Neural crest cell (in vitro differentiated cells): Measurements from ENCODE around the gene WDR74. TPM values are rescaled to one million over a fixed set of nuclear protein-coding genes. Genes with fewer than 3 reads are reported as not detected.
"Not testable (repeated sequence)": the region's sequence is repeated elsewhere in the genome, so short reads cannot be mapped to it uniquely, and the experiment has no call there.

Experiments
- DNase-seq: peaks from one replicate; pipeline ENCODE4 v3.0.0; 2021; ENCODE audit warnings: low read depth, mixed read lengths, low spot score
- H3K27ac Mint-ChIP-seq: one replicate; pipeline ENCODE4 v1.8.0; 2021; ENCODE audit warnings: mild to moderate bottlenecking, mixed read lengths; ENCODE audit not compliant: unreplicated experiment
- H3K27me3 Mint-ChIP-seq: 2 replicates; pipeline ENCODE4 v1.8.0; 2021; ENCODE audit warnings: low read depth, mild to moderate bottlenecking, mixed read lengths
- H3K36me3 Mint-ChIP-seq: 2 replicates; pipeline ENCODE4 v1.8.0; 2021; ENCODE audit warnings: low read depth, mild to moderate bottlenecking, mixed read lengths
- H3K4me1 Mint-ChIP-seq: 2 replicates; pipeline ENCODE4 v1.8.0; 2021; ENCODE audit warnings: mixed read lengths
- H3K4me3 Mint-ChIP-seq: one replicate; pipeline ENCODE4 v1.8.0; 2021; ENCODE audit warnings: mild to moderate bottlenecking, mixed read lengths
- H3K9me3 Mint-ChIP-seq: 2 replicates; pipeline ENCODE4 v1.8.0; 2021; ENCODE audit warnings: mixed read lengths
- total RNA-seq: library from RNA; stranded (reverse); gene quantifications from 2 replicates; pipeline ENCODE4 v1.2.1, GENCODE V29; 2021
- TF ChIP-seq, protein P1 (sequence below): fragments of 200-600 bp; sonication (generic); conservative IDR thresholded peaks from 2 replicates; pipeline ENCODE4 v1.5.0; 2021; ENCODE audit warnings: antibody characterized with exemption, mild to moderate bottlenecking

The WDR74 gene
- total RNA-seq, 1 donor from 2014 or later: 62.1 TPM

DNA sequence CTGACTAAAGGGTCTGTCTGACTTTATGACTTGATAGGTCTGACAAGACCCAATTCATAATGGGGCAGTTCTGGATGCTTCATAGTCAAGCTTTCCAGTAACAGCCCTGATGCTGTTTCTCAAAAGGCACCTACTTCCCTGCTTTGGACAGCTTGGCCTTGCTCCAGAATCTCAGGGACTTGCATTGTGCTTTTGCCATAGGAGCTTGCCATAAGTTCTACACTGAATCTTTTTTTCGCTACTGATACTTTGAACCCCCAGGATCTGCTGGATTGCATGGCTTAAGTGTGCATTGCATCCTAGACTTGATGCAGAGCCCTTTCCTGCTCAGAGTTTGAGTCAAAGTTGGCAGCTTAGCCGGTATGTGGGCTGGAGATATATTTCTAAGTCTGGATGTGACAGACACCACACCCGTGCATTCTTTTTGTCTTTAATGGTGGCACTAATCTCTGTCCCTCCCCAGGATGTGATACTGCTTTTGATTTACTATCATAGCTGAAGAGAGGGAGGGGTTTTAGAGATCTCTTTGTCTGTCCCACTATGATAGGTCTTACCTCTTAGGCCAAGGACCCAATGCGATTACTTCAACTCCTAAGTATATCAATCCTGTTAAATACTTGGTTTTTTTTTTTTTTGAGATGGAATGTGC, 24.4 kb upstream of the WDR74 start:
- TF ChIP-seq, protein P1, sequence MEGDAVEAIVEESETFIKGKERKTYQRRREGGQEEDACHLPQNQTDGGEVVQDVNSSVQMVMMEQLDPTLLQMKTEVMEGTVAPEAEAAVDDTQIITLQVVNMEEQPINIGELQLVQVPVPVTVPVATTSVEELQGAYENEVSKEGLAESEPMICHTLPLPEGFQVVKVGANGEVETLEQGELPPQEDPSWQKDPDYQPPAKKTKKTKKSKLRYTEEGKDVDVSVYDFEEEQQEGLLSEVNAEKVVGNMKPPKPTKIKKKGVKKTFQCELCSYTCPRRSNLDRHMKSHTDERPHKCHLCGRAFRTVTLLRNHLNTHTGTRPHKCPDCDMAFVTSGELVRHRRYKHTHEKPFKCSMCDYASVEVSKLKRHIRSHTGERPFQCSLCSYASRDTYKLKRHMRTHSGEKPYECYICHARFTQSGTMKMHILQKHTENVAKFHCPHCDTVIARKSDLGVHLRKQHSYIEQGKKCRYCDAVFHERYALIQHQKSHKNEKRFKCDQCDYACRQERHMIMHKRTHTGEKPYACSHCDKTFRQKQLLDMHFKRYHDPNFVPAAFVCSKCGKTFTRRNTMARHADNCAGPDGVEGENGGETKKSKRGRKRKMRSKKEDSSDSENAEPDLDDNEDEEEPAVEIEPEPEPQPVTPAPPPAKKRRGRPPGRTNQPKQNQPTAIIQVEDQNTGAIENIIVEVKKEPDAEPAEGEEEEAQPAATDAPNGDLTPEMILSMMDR: no peak
- Mint-ChIP-seq H3K4me3 (no peak overlapping the region), H3K4me1 (peaks cover 31% of the 10 kb centered on the region), H3K36me3 (no peaks in the 10 kb centered on the region), H3K9me3 (no peaks in the 10 kb centered on the region), H3K27ac (peak overlapping the region; percentile 52), H3K27me3 (no peaks in the 10 kb centered on the region)
- no peak for DNase-seq

DNA sequence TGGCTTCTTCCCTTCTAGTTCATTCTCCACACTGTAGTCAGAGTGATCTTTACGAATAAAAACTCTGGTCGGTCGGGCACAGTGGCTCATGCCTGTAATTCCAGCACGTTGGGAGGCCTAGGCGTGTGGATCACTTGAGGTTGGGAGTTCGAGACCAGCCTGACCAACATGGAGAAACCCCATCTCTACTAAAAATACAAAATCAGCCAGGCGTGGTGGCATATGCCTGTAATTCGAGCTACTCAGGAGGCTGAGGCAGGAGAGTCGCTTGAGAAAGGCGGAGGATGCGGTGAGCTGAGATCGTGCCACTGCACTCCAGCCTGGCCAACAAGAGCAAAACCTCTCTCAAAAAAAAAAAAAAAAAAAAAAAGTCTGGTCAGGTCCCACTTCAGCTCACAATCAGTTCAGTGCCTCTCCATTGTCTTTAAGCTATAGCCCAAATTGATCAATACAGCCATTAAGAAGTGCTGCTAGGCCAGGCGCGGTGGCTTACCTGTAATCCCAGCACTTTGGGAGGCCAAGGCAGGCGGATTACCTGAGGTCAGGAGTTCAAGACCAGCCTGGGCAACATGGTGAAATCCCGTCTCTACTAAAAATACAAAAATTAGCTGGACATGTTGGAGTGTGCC, 22.3 kb upstream of the WDR74 start:
- H3K27ac Mint-ChIP-seq, H3K9me3 Mint-ChIP-seq: not testable (repeated sequence)
- H3K4me3 Mint-ChIP-seq: peak overlapping the region; percentile 12

GRCh38 chr11:62860835-62861563, 21.6 kb upstream of the WDR74 start:
- no peak for DNase-seq
- Mint-ChIP-seq H3K36me3 (peaks cover 4% of the 10 kb centered on the region), H3K9me3 (no peaks in the 10 kb centered on the region), H3K4me1 (peaks cover 54% of the 10 kb centered on the region), H3K27me3 (peaks cover 2% of the 10 kb centered on the region), H3K27ac (no peak overlapping the region), H3K4me3 (no peak overlapping the region)
- TF ChIP-seq, protein P1: no peak

More for the DNA sequence above, 22.3 kb upstream of the WDR74 start:
- H3K36me3 Mint-ChIP-seq, DNase-seq, H3K27me3 Mint-ChIP-seq: not testable (repeated sequence)
- peaks cover 49% of the 10 kb centered on the region for H3K4me1 Mint-ChIP-seq

DNA sequence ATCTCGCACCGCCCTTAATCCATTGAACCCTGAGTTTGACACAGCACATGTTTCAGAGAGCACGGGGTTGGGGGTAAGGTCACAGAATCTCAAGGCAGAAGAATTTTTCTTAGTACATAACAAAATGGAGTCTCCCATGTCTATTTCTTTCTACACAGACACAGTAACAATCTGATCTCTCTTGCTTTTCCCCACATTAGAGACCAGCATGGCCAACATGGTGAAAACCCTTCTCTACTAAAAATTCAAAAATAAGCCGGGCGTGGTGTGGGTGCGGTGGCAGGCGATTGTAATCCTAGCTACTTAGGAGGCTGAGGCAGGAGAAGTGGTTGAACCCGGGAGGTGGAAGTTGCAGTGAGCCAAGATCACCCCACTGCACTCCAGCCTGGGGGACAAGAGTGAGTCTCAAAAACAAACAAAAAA, 19.9 kb upstream of the WDR74 start:
- Mint-ChIP-seq H3K36me3 (peaks cover 21% of the 10 kb centered on the region), H3K4me1 (peaks cover 66% of the 10 kb centered on the region), H3K27me3 (peaks cover 17% of the 10 kb centered on the region), H3K4me3 (peak overlapping the region; percentile 79)
- H3K9me3 Mint-ChIP-seq, DNase-seq, H3K27ac Mint-ChIP-seq: not testable (repeated sequence)

GRCh38 chr11:62858201-62858600, 18.8 kb upstream of the WDR74 start:
- Mint-ChIP-seq H3K9me3 (no peaks in the 10 kb centered on the region), H3K27ac (peak overlapping the region; percentile 72), H3K36me3 (peaks cover 32% of the 10 kb centered on the region), H3K27me3 (peaks cover 19% of the 10 kb centered on the region), H3K4me3 (peak overlapping the region; percentile 98), H3K4me1 (peaks cover 72% of the 10 kb centered on the region)
- no peak for DNase-seq
- TF ChIP-seq, protein P1: no peak

DNA sequence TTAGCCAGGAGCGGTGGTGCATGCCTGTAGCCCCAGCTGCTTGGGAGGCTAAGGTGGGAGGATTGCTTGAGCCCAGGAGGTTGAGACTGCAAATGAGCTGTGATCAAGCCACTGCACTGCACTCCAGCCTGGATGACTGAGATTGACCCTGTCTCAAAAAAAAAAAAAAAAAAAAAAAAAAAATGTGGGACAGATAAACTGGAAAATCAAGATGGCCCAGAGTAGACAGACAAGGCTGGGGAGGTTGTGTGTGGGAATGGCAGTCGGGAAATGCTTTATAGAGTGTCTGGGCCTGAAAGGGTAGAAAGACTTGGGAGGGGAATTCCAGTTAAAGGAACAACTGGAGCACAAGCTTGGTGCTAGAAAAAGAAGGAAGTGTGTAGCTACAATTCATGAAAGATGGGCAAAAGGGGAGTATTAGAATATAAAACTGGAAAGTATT, 18.2 kb upstream of the WDR74 start:
- Mint-ChIP-seq H3K36me3 (peaks cover 38% of the 10 kb centered on the region), H3K4me3 (peak overlapping the region; percentile 98), H3K9me3 (no peaks in the 10 kb centered on the region), H3K27me3 (peaks cover 21% of the 10 kb centered on the region), H3K27ac (no peak overlapping the region), H3K4me1 (peaks cover 74% of the 10 kb centered on the region)
- no peak for DNase-seq
- TF ChIP-seq, protein P1: no peak
